HepG2 (cell line): ENCODE results near the gene ZNF605. TPM values are rescaled to one million over a fixed set of nuclear protein-coding genes. Genes with fewer than 3 reads are reported as not detected.

Experiments
- CC2D1A ChIP-seq: sonication (generic); formaldehyde crosslinking; IDR thresholded peaks from 2 replicates; pipeline ENCODE4 v1.8.1; 2023; ENCODE audit warnings: mild to moderate bottlenecking, missing genetic modification reagents
- CENPT ChIP-seq: sonication (generic); formaldehyde crosslinking; IDR thresholded peaks from 2 replicates; pipeline ENCODE4 v1.8.0; 2022; ENCODE audit warnings: low read depth, mild to moderate bottlenecking, moderate library complexity, missing genetic modification reagents
- GFI1 ChIP-seq: sonication (generic); formaldehyde crosslinking; IDR thresholded peaks from 2 replicates; pipeline ENCODE4 v1.5.0; 2020; ENCODE audit warnings: missing genetic modification reagents, mild to moderate bottlenecking, borderline replicate concordance
- IKZF4 ChIP-seq: sonication (generic); formaldehyde crosslinking; IDR thresholded peaks from 2 replicates; pipeline ENCODE4 v1.5.1; 2020; ENCODE audit warnings: borderline replicate concordance, mild to moderate bottlenecking, low read depth, missing genetic modification reagents; ENCODE audit errors: not compliant biosample characterization
- JUND ChIP-seq: sonication (generic); formaldehyde crosslinking; IDR thresholded peaks from 2 replicates; pipeline ENCODE4 v1.8.0; 2022; ENCODE audit warnings: mild to moderate bottlenecking, missing genetic modification reagents
- KLF11 ChIP-seq: IDR thresholded peaks from 2 replicates; pipeline ENCODE4 v1.6.1; 2016; ENCODE audit warnings: missing compliant biosample characterization
- NR2F1 ChIP-seq, 2 experiments: fragments of 450-650 bp in 1 of 2; formaldehyde crosslinking in 1 of 2; IDR thresholded peaks; 2 replicates each; pipeline versions ENCODE4 v1.5.0 to v1.6.1; 2016 to 2020; ENCODE audit warnings: mild to moderate bottlenecking in 1 of 2, missing compliant biosample characterization in 1 of 2, missing genetic modification reagents in 1 of 2, moderate library complexity in 1 of 2
- RBAK ChIP-seq: sonication (generic); formaldehyde crosslinking; IDR thresholded peaks from 2 replicates; pipeline ENCODE4 v1.5.1; 2020; ENCODE audit warnings: mild to moderate bottlenecking, missing genetic modification reagents
- WIZ ChIP-seq: sonication (generic); formaldehyde crosslinking; IDR thresholded peaks from 2 replicates; pipeline ENCODE4 v1.5.1; 2020; ENCODE audit warnings: mild to moderate bottlenecking, missing genetic modification reagents
- ZBTB7B ChIP-seq: sonication (generic); formaldehyde crosslinking; IDR thresholded peaks from 2 replicates; pipeline ENCODE4 v1.4.0; 2020; ENCODE audit warnings: missing genetic modification reagents
- ZNF326 ChIP-seq: sonication (generic); formaldehyde crosslinking; IDR thresholded peaks from 2 replicates; pipeline ENCODE4 v1.4.0; 2020; ENCODE audit warnings: missing genetic modification reagents, borderline replicate concordance
- ZNF558 ChIP-seq: sonication (generic); formaldehyde crosslinking; IDR thresholded peaks from 2 replicates; pipeline ENCODE4 v1.9.0; 2022; ENCODE audit warnings: mild to moderate bottlenecking, missing genetic modification reagents, borderline replicate concordance
- ZNF678 ChIP-seq: sonication (generic); formaldehyde crosslinking; IDR thresholded peaks from 2 replicates; pipeline ENCODE4 v1.4.0; 2020; ENCODE audit warnings: mild to moderate bottlenecking, missing genetic modification reagents
- ZNF746 ChIP-seq: sonication (generic); formaldehyde crosslinking; IDR thresholded peaks from 2 replicates; pipeline ENCODE4 v1.8.0; 2022; ENCODE audit warnings: mild to moderate bottlenecking, missing genetic modification reagents
- ZNF788 ChIP-seq: sonication (generic); formaldehyde crosslinking; IDR thresholded peaks from 2 replicates; pipeline ENCODE4 v1.5.0; 2020; ENCODE audit warnings: mild to moderate bottlenecking, missing genetic modification reagents, borderline replicate concordance
- polyA plus RNA-seq, 8 experiments: library from polyadenylated mRNA; depleted of rRNA in 3 of 8; stranded (reverse) in 7 of 8; unstranded in 1 of 8; fragments of >200 nt; fragmentation: Illumina TruSeq in 4 of 8; extraction: Trizol in 4 of 8; gene quantifications; 2 replicates each; pipeline versions ENCODE4 v1.2.1 to v1.2.3, GENCODE V29; 2011 to 2016; ENCODE audit warnings: low read depth in 4 of 8, missing spikeins in 1 of 8, mixed read lengths in 1 of 8; ENCODE audit not compliant: insufficient read depth in 1 of 8
- total RNA-seq, 5 experiments: library from RNA; depleted of rRNA; stranded (reverse); fragments of >200 nt; fragmentation: Illumina TruSeq; extraction: Trizol; gene quantifications; 2 replicates each; pipeline ENCODE4 v1.2.3, GENCODE V29; 2016; ENCODE audit warnings: low read depth in 1 of 5
- TF ChIP-seq, protein P1 (sequence below): sonication (generic); formaldehyde crosslinking; IDR thresholded peaks from 2 replicates; pipeline ENCODE4 v1.4.0; 2020; ENCODE audit warnings: mild to moderate bottlenecking, missing genetic modification reagents
- TF ChIP-seq, protein P2 (sequence below): sonication (generic); formaldehyde crosslinking; IDR thresholded peaks from 2 replicates; pipeline ENCODE4 v1.5.0; 2020; ENCODE audit warnings: missing genetic modification reagents
- TF ChIP-seq, protein P3 (sequence below): sonication (generic); formaldehyde crosslinking; IDR thresholded peaks from 2 replicates; pipeline ENCODE4 v1.8.0; 2022; ENCODE audit warnings: mild to moderate bottlenecking, missing genetic modification reagents
- TF ChIP-seq, protein P4 (sequence below): sonication (generic); formaldehyde crosslinking; IDR thresholded peaks from 2 replicates; pipeline ENCODE4 v1.4.0; 2020; ENCODE audit warnings: missing genetic modification reagents, borderline replicate concordance
- TF ChIP-seq, protein P5 (sequence below): sonication (generic); formaldehyde crosslinking; IDR thresholded peaks from 2 replicates; pipeline ENCODE4 v1.5.1; 2020; ENCODE audit warnings: missing genetic modification reagents, mild to moderate bottlenecking, borderline replicate concordance

ZNF605 gene
- total and polyA plus RNA-seq, 2 of the 13 experiments (the other 11 are each of a cell fraction or from before 2014, with no cell fraction given), result 6.7 to 6.8 TPM

DNA sequence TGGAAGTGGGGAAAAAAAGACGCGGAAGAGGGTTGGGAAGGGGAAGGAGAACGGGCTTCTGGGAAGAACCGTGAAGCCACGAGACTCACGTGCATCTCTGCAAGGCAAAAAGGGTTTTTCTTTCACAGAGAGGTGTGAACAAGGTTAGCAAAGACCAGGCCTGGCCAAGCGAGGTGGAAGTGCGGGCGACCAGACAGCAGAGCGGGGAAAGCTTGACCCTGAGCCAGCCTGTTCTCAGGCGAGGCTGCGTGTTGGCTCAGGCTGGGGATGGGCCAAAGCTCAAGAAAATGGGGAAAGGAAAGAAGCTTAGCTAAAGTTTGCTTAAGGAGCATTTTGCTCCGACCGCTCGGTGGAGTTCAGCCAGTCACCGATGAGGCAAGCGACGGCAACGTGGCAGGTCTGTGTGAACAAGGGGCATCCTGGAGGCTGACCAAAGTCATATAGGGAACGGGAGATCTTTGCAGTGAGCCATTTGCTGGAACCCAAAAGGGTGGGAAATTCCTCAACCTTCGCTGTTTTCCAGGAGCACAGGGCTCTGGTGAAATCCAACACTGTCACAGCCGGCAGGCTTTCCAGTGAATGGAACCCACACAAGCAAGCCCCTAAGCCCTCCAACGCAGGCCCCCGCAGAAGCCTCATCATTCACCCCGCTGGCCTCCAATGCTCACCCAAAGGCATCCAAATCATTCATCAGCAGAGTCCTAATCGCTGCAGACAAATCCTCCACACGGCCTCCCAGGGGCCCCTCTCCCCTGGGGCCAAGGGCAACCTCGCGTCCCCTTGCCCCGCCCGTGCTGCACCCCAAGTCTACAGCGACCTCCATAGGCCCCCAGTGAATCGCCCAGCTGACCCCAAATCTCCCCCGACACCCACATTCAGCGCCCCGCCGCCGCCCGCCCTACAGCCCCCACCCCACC lies 754 bp downstream of the ZNF605 start (continued):
- TF ChIP-seq IKZF4 (CRISPR knock-in tag) (no peak), NR2F1 (CRISPR knock-in tag; IDR thresholded peaks at IDR 0.05) (no peak), ZNF678 (no peak), JUND (CRISPR knock-in tag) (no peak), KLF11 (CRISPR knock-in tag) (no peak), RBAK (CRISPR knock-in tag) (no peak), ZNF746 (CRISPR knock-in tag) (peak; percentile 34; the same call in 1 of the 2 replicates), ZNF326 (CRISPR knock-in tag) (no peak), CC2D1A (CRISPR knock-in tag) (no peak), ZNF558 (no peak), ZNF788 (CRISPR knock-in tag) (0 out of 2 replicates have a peak, but pooled peaks have one; percentile 28), GFI1 (CRISPR knock-in tag) (no peak), ZBTB7B (CRISPR knock-in tag) (no peak), WIZ (CRISPR knock-in tag) (0 out of 2 replicates have a peak, but pooled peaks have one; percentile 18), CENPT (CRISPR knock-in tag) (no peak)
- TF ChIP-seq, protein P1, sequence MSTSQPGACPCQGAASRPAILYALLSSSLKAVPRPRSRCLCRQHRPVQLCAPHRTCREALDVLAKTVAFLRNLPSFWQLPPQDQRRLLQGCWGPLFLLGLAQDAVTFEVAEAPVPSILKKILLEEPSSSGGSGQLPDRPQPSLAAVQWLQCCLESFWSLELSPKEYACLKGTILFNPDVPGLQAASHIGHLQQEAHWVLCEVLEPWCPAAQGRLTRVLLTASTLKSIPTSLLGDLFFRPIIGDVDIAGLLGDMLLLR (CRISPR knock-in tag), result no peak
- TF ChIP-seq, protein P2, sequence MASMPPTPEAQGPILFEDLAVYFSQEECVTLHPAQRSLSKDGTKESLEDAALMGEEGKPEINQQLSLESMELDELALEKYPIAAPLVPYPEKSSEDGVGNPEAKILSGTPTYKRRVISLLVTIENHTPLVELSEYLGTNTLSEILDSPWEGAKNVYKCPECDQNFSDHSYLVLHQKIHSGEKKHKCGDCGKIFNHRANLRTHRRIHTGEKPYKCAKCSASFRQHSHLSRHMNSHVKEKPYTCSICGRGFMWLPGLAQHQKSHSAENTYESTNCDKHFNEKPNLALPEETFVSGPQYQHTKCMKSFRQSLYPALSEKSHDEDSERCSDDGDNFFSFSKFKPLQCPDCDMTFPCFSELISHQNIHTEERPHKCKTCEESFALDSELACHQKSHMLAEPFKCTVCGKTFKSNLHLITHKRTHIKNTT (CRISPR knock-in tag), result no peak
- TF ChIP-seq, protein P3, sequence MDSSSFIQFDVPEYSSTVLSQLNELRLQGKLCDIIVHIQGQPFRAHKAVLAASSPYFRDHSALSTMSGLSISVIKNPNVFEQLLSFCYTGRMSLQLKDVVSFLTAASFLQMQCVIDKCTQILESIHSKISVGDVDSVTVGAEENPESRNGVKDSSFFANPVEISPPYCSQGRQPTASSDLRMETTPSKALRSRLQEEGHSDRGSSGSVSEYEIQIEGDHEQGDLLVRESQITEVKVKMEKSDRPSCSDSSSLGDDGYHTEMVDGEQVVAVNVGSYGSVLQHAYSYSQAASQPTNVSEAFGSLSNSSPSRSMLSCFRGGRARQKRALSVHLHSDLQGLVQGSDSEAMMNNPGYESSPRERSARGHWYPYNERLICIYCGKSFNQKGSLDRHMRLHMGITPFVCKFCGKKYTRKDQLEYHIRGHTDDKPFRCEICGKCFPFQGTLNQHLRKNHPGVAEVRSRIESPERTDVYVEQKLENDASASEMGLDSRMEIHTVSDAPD (CRISPR knock-in tag), result no peak
- TF ChIP-seq, protein P4, sequence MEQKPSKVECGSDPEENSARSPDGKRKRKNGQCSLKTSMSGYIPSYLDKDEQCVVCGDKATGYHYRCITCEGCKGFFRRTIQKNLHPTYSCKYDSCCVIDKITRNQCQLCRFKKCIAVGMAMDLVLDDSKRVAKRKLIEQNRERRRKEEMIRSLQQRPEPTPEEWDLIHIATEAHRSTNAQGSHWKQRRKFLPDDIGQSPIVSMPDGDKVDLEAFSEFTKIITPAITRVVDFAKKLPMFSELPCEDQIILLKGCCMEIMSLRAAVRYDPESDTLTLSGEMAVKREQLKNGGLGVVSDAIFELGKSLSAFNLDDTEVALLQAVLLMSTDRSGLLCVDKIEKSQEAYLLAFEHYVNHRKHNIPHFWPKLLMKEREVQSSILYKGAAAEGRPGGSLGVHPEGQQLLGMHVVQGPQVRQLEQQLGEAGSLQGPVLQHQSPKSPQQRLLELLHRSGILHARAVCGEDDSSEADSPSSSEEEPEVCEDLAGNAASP (CRISPR knock-in tag), result no peak
- TF ChIP-seq, protein P5, sequence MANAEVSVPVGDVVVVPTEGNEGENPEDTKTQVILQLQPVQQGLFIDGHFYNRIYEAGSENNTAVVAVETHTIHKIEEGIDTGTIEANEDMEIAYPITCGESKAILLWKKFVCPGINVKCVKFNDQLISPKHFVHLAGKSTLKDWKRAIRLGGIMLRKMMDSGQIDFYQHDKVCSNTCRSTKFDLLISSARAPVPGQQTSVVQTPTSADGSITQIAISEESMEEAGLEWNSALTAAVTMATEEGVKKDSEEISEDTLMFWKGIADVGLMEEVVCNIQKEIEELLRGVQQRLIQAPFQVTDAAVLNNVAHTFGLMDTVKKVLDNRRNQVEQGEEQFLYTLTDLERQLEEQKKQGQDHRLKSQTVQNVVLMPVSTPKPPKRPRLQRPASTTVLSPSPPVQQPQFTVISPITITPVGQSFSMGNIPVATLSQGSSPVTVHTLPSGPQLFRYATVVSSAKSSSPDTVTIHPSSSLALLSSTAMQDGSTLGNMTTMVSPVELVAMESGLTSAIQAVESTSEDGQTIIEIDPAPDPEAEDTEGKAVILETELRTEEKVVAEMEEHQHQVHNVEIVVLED (CRISPR knock-in tag), result no peak
